ENCODE data around the gene ZCCHC14.
"Not testable (repeated sequence)": the region's sequence is repeated elsewhere in the genome, so short reads cannot be mapped to it uniquely, and the experiment has no call there.

Gene ZCCHC14

DNA sequence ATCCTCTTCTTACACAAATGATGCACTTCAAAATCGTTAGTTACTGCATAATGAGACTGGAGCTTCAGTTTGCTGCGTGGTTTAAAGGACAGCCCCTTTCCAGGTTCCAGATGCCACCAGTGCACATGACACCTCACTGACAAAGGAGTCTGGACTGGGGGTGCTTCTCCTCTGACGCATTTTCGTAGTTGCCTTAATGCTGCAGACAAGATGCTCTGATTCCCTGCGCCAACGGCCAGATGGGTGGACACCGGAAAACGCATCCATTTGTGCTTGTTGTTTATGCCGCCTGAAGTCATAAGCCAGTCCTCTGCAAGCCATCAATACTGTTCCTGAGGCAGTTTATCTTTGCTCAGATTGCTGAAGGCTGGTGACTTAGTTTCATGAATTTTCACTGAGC, 125.3 kb downstream of the ZCCHC14 start:
- Histone ChIP-seq H3K27ac (ENCODE audit: low read length) (no peak overlapping the region), H3K4me3 (ENCODE audit: low read length) (no peak overlapping the region), H3K9ac (ENCODE audit: low read depth, low read length) (no peak overlapping the region), H3K4me1 (ENCODE audit: insufficient read depth, low read length) (0 out of 2 replicates have a peak, but pooled peaks cover 3% of the 10 kb centered on the region), H3K9me3 (ENCODE audit: insufficient read depth, low read depth, low read length) (no peaks in the 10 kb centered on the region), H3K36me3 (ENCODE audit: insufficient read depth, low read depth, low read length) (no peaks in the 10 kb centered on the region), H3K27me3 (ENCODE audit: insufficient read depth, low read length) (no peaks in the 10 kb centered on the region)

DNA sequence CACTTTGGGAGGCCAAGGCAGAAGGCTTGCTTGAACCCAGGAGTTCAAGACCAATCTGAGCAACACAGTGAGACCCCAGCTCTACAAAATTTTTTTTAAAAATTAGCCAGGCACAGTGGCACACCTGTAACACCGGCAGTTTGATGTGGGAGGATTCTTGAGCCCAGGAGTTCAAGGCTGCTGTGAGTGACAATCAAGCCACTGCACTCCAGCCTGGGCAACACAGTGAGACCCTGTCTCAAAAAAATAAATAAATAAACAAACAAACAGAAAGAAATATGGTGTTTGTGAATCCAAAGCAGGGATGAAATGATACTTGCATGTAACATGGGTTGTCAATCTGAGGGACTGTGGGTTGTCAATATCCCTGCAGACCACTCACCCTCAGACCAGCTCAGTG, 125.9 kb downstream of the ZCCHC14 start:
- H3K36me3 ChIP-seq (ENCODE audit: insufficient read depth, low read depth, low read length) = no peaks in the 10 kb centered on the region
- H3K27ac ChIP-seq (ENCODE audit: low read length) = no peak overlapping the region
- H3K9me3 ChIP-seq (ENCODE audit: insufficient read depth, low read depth, low read length) = no peaks in the 10 kb centered on the region
- H3K9ac ChIP-seq (ENCODE audit: low read depth, low read length) = no peak overlapping the region
- no peaks in the 10 kb centered on the region for H3K27me3 ChIP-seq (ENCODE audit: insufficient read depth, low read length)
- no peak overlapping the region for H3K4me3 ChIP-seq (ENCODE audit: low read length)
- H3K4me1 ChIP-seq (ENCODE audit: insufficient read depth, low read length) = 0 out of 2 replicates have a peak, but pooled peaks cover 3% of the 10 kb centered on the region

DNA sequence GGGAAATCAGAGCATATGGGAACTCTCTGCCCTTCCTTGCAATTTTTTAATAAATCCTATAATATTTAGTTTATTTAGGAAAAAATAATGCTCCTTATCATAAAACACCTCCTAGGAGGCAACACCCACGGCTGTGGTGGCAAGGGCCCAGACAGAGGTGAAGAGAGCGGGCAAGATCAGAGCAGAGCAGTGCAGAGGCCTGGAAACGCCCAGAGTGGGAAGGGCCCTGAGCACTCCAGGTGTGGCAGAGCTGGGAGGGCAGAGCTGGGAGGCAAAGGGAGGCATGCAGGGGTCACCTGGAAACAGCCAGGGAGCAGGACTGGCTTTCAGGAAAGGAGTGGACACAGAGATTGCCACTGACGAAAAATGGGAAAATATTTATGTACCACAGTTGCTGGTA, 126.5 kb downstream of the ZCCHC14 start:
- no peak overlapping the region for H3K27ac ChIP-seq (ENCODE audit: low read length)
- H3K9ac ChIP-seq (ENCODE audit: low read depth, low read length) = no peak overlapping the region
- H3K4me1 ChIP-seq (ENCODE audit: insufficient read depth, low read length) = 0 out of 2 replicates have a peak, but pooled peaks cover 3% of the 10 kb centered on the region
- no peaks in the 10 kb centered on the region for H3K36me3 ChIP-seq (ENCODE audit: insufficient read depth, low read depth, low read length)
- no peaks in the 10 kb centered on the region for H3K27me3 ChIP-seq (ENCODE audit: insufficient read depth, low read length)
- no peak overlapping the region for H3K4me3 ChIP-seq (ENCODE audit: low read length)
- no peaks in the 10 kb centered on the region for H3K9me3 ChIP-seq (ENCODE audit: insufficient read depth, low read depth, low read length)

DNA sequence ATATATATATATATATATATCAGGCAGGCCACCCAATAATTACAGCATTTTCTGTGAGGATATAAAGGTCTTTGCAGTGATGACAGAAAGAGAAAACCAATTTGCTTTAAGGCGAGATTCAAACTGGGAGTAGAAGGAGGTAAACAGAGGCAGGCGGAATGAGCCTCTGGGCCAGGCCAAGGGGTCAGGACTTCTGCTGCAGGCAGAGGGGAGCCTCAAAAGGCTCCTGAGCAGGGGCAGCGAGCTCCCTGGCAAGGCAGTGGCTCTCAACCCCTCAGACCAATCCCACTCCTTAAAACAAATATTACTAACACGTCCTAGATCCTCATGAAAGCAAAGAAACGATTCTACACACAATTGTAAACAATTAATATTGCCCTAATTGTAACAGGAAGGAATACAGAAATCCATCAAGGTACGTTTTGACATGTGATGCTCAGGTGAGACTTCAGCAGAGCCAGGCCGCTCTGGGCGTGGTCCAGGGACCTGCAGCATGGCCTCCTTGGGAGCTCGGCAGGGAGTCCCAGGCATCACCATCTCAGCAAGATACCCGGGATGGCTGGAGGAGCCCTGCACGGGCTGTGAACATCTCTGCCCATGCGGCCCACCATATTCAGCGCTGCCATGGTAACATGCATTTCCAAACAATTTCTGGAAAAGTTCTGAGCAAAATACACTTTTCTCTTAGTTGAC, 127.7 kb downstream of the ZCCHC14 start:
- no peaks in the 10 kb centered on the region for H3K27me3 ChIP-seq (ENCODE audit: insufficient read depth, low read length)
- peaks cover 4% of the 10 kb centered on the region; the same call in 1 of the 2 replicates for H3K36me3 ChIP-seq (ENCODE audit: insufficient read depth, low read depth, low read length)
- no peak overlapping the region for H3K9ac ChIP-seq (ENCODE audit: low read depth, low read length)
- no peaks in the 10 kb centered on the region for H3K9me3 ChIP-seq (ENCODE audit: insufficient read depth, low read depth, low read length)
- H3K27ac ChIP-seq (ENCODE audit: low read length) = no peak overlapping the region
- 0 out of 2 replicates have a peak, but pooled peaks cover 3% of the 10 kb centered on the region for H3K4me1 ChIP-seq (ENCODE audit: insufficient read depth, low read length)
- no peak overlapping the region for H3K4me3 ChIP-seq (ENCODE audit: low read length)

DNA sequence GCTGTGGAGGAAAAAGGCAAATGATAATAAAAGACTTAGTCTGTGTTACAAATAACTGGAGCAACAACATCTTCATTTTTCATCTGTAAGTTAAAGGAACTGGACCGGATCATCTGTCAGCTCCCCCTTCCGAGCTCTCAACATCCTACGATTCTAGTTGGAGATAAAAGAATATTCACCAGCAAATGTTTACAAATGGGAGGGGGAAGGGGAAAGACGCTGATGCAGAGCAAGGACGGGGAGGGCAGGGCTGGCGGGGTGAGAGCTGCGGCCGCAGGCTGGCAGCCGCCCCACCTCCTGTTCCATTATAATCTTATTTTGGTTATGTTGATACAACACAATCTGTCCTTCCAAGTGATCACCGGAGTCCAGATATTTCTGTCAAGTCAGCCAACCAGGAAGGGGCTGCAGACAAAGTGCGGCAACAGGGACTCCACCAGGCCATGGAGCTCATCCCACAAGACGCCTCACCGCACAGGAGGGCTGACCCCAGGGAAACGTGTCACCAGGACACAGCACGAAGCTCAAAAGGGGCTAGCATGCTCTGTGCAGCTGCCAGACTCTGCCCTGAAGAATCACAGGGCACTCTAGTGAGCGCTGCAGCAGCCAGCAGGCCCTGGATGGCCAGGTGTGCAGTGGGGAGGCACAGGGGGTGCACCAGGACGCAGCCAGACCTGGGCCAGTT, 128.9 kb downstream of the ZCCHC14 start:
- H3K4me3 ChIP-seq (ENCODE audit: low read length) = no peak overlapping the region
- no peaks in the 10 kb centered on the region for H3K9me3 ChIP-seq (ENCODE audit: insufficient read depth, low read depth, low read length)
- H3K4me1 ChIP-seq (ENCODE audit: insufficient read depth, low read length) = no peaks in the 10 kb centered on the region
- H3K27ac ChIP-seq (ENCODE audit: low read length) = no peak overlapping the region
- H3K9ac ChIP-seq (ENCODE audit: low read depth, low read length) = no peak overlapping the region
- H3K36me3 ChIP-seq (ENCODE audit: insufficient read depth, low read depth, low read length) = peaks cover 17% of the 10 kb centered on the region
- no peaks in the 10 kb centered on the region for H3K27me3 ChIP-seq (ENCODE audit: insufficient read depth, low read length)

DNA sequence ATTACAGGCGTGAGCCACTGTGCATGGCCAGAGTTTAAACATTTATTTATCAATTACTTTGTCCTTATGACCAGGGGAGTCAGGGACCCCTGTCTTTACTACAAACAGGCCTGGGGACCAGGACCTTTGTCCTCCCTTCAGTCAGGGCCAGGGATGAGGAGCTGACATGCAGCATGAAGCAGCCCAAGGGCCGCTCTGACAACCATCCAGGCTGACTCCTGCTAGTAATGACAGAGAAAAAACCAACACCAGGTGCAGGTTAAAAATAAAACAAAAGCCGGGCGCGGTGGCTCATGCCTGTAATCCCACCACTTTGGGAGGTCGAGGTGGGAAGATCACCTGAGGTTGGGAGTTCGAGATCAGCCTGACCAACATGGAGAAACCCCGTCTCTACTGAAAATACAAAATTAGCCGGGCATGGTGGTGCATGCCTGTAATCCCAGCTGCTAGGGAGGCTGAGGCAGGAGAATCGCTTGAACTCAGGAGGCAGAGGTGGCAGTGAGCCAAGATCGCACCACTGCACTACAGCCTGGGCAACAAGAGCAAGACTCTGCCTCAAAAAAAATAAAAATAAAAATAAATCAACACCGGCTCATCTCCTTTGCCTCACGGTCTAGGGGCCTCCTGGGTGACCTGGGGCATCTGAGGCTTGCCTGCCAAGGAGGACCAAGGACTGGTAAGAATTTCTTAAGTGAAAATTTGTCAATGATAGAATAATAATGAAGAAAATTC, 129.8 kb downstream of the ZCCHC14 start:
- peaks cover 26% of the 10 kb centered on the region for H3K36me3 ChIP-seq (ENCODE audit: insufficient read depth, low read depth, low read length)
- H3K4me3 ChIP-seq (ENCODE audit: low read length); H3K9me3 ChIP-seq (ENCODE audit: insufficient read depth, low read depth, low read length); H3K4me1 ChIP-seq (ENCODE audit: insufficient read depth, low read length); H3K9ac ChIP-seq (ENCODE audit: low read depth, low read length); H3K27ac ChIP-seq (ENCODE audit: low read length); H3K27me3 ChIP-seq (ENCODE audit: insufficient read depth, low read length): not testable (repeated sequence)

DNA sequence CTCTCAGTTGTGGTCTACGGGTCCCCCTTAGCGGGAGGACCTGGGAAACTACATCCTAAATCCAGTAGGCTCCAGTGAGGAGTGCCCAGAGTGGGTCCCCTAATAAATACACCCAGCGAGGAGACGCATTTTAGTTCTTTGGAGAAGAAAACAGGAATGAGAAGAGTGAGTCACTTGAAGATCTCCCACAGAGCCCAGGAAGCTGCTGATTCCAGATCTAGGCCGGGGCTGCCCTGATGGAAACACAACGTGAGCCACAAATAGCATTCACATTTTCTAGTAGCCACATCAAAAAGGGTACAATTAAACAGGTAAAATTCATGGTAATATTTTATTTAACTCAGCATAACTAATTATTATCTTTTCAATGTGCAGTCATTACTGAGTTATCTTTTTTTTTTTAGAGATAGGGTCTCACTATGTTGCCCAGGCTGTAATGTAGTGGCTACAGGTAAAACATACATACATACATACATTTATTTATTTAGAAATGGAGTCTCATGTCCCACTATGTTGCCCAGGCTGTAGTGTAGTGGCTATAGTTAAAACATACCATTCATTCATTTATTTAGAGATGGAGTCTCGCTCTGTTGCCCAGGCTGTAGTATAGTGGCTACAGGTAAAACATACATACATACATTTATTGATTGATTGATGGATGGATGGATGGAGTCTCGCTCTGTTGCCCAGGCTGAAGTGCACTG, 130.8 kb downstream of the ZCCHC14 start:
- H3K4me3 ChIP-seq (ENCODE audit: low read length) = no peak overlapping the region

DNA sequence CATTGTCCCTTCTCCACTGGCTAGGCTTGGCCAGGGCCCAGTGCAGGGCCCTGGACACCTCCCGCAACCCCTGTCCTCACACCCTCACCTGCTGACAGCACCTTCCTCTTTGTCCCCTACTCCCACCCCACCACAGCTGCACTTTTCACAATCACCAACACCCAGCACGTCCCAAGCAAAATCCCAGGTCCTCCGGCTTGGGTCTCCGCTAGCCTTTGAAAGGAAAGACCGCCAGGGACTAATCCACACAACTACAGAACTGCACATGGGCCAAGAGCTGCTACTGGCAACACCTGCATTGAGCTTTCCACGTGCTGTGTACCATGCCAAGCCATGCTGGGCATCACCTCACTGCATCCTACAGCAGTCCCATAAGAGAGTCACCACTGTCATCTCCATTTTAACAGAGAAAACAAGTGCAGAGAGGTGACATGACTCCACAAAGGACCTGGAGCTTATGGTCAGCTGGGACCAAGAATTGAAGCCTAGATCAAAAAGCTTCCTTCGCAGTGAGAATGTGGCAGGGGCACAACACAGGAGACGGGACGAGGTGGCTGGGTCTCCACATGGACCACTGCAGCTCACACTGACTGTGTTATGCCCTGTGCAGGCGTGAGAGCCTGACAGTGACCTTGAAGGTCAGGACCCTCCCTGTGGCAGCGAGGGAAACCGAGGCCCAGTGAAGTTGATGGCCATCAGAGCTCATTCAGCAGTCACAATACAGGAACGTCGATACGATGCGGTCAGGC, 131.8 kb downstream of the ZCCHC14 start:
- H3K9me3 ChIP-seq (ENCODE audit: insufficient read depth, low read depth, low read length) = no peaks in the 10 kb centered on the region
- H3K4me3 ChIP-seq (ENCODE audit: low read length) = no peak overlapping the region
- H3K9ac ChIP-seq (ENCODE audit: low read depth, low read length) = no peak overlapping the region
- H3K36me3 ChIP-seq (ENCODE audit: insufficient read depth, low read depth, low read length) = peaks cover 29% of the 10 kb centered on the region
- H3K27ac ChIP-seq (ENCODE audit: low read length) = no peak overlapping the region
- H3K4me1 ChIP-seq (ENCODE audit: insufficient read depth, low read length) = no peaks in the 10 kb centered on the region
- no peaks in the 10 kb centered on the region for H3K27me3 ChIP-seq (ENCODE audit: insufficient read depth, low read length)

More for the DNA sequence above, 130.8 kb downstream of the ZCCHC14 start:
- Histone ChIP-seq H3K27ac (ENCODE audit: low read length) (no peak overlapping the region), H3K9me3 (ENCODE audit: insufficient read depth, low read depth, low read length) (no peaks in the 10 kb centered on the region), H3K4me1 (ENCODE audit: insufficient read depth, low read length) (no peaks in the 10 kb centered on the region), H3K36me3 (ENCODE audit: insufficient read depth, low read depth, low read length) (peaks cover 29% of the 10 kb centered on the region), H3K27me3 (ENCODE audit: insufficient read depth, low read length) (no peaks in the 10 kb centered on the region), H3K9ac (ENCODE audit: low read depth, low read length) (no peak overlapping the region)

DNA sequence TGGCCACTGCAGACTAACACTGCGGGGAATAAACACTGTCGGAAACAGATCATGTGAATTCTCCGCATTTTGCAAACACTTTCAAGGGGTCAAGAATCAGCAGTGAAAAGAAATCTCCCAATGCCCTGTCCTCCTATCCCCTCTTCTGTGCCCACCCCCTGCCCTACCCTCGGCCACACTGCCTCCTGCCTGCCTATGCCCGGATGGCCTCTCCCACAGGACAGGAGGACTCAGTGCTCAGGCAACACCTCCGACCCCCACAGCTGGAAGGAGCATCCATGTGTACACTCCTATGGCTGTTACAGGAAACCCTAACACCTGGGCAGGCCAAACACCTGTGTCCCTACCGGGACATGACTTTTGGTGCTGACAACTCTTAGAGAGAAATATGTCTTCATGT, 133.7 kb downstream of the ZCCHC14 start:
- H3K27ac ChIP-seq (ENCODE audit: low read length) = no peak overlapping the region
- H3K9me3 ChIP-seq (ENCODE audit: insufficient read depth, low read depth, low read length) = no peaks in the 10 kb centered on the region
- H3K36me3 ChIP-seq (ENCODE audit: insufficient read depth, low read depth, low read length) = peaks cover 29% of the 10 kb centered on the region
- H3K4me3 ChIP-seq (ENCODE audit: low read length) = no peak overlapping the region
- no peaks in the 10 kb centered on the region for H3K4me1 ChIP-seq (ENCODE audit: insufficient read depth, low read length)
- H3K27me3 ChIP-seq (ENCODE audit: insufficient read depth, low read length) = no peaks in the 10 kb centered on the region
- H3K9ac ChIP-seq (ENCODE audit: low read depth, low read length) = no peak overlapping the region

DNA sequence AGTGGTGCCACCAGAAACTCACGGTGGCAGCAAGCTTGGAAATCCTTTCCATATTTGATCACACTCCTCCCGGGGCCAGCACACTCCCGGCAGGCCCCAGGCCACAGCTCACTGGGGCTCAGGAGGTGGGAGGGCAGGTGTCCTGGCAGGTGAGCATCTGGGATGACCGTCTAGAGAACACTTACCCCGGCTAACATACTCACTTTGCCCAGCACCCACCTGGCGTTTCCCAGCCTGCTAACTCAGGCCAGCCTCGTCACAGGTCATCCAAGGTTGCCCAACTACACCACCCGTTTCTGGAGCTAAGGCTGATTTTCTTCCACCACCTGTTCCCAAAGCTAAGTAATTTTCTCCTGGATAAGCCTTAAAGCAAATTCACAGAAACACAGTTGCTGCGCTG, 134.1 kb downstream of the ZCCHC14 start:
- Histone ChIP-seq H3K9ac (ENCODE audit: low read depth, low read length) (no peak overlapping the region), H3K4me3 (ENCODE audit: low read length) (no peak overlapping the region), H3K9me3 (ENCODE audit: insufficient read depth, low read depth, low read length) (no peaks in the 10 kb centered on the region), H3K27ac (ENCODE audit: low read length) (no peak overlapping the region), H3K4me1 (ENCODE audit: insufficient read depth, low read length) (no peaks in the 10 kb centered on the region), H3K27me3 (ENCODE audit: insufficient read depth, low read length) (no peaks in the 10 kb centered on the region), H3K36me3 (ENCODE audit: insufficient read depth, low read depth, low read length) (peaks cover 29% of the 10 kb centered on the region)

DNA sequence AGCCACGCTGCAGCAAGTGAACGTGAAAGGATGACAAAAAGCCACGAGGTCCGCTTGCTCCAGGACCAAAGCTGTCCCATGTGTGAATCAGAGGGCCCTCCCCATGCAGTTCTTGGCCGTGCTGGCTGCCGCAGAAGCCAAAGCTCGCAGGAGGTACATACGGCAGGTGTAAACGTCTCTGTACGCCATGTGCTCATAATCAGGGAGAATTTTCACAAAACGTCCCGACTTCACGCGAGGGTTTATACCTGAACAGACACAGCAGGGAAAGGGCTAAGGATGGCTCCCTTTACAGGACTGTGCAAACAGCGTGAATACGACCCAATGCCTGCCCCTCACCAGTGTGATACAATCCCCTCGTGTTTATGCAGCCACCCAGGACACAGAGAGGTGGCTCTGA, 134.6 kb downstream of the ZCCHC14 start:
- H3K9me3 ChIP-seq (ENCODE audit: insufficient read depth, low read depth, low read length) = no peaks in the 10 kb centered on the region
- H3K4me3 ChIP-seq (ENCODE audit: low read length) = no peak overlapping the region
- no peaks in the 10 kb centered on the region for H3K4me1 ChIP-seq (ENCODE audit: insufficient read depth, low read length)
- no peak overlapping the region for H3K9ac ChIP-seq (ENCODE audit: low read depth, low read length)
- no peak overlapping the region for H3K27ac ChIP-seq (ENCODE audit: low read length)
- no peaks in the 10 kb centered on the region for H3K27me3 ChIP-seq (ENCODE audit: insufficient read depth, low read length)
- H3K36me3 ChIP-seq (ENCODE audit: insufficient read depth, low read depth, low read length) = peaks cover 29% of the 10 kb centered on the region

All from iPS-20b (cell line).